Peyer's patch (tissue), 4 donors: Measurements from ENCODE around the gene MYOF.

Experiments
- CTCF ChIP-seq, 6 experiments: fragments of 450-650 bp in 4 of 6; fragments of 200-600 bp in 2 of 6; sonication (generic) in 1 of 6; IDR thresholded peaks; one replicate each; pipeline ENCODE4 v1.5.1; 2017 to 2019; ENCODE audit warnings: antibody characterized with exemption in 6 of 6, mild to moderate bottlenecking in 3 of 6, moderate library complexity in 1 of 6
- POLR2A ChIP-seq, 2 donors: fragments of 450-650 bp; IDR thresholded peaks; one replicate each; pipeline ENCODE4 v1.5.1; 2017; ENCODE audit warnings: antibody characterized with exemption in 2 of 2, mild to moderate bottlenecking in 2 of 2, moderate library complexity in 2 of 2

GRCh38 chr10:93334901-93335327 is 147.2 kb downstream of the MYOF start:
- TF ChIP-seq CTCF (IDR thresholded peaks at IDR 0.05) (no peak), POLR2A (IDR thresholded peaks at IDR 0.05) (no peak)
